Testis (tissue), 3 donors: ENCODE measurements around the gene SGSM1. TPM values are rescaled to one million over a fixed set of nuclear protein-coding genes. Genes with fewer than 3 reads are reported as not detected.

Source experiments
- DNase-seq: peaks from one replicate; pipeline ENCODE4 v3.0.0-alpha.2; 2019
- H3K27ac ChIP-seq, 2 donors: fragments of 200-600 bp; sonication (generic); one replicate each; pipeline ENCODE4 v1.5.1; 2019
- H3K27me3 ChIP-seq: fragments of 200-600 bp; sonication (generic); one replicate; pipeline ENCODE4 v1.5.1; 2019
- H3K36me3 ChIP-seq: fragments of 200-600 bp; sonication (generic); one replicate; pipeline ENCODE4 v1.5.1; 2017; ENCODE audit warnings: low read depth; ENCODE audit errors: missing control alignments
- H3K4me1 ChIP-seq: fragments of 200-600 bp; sonication (generic); one replicate; pipeline ENCODE4 v1.5.1; 2019
- H3K4me3 ChIP-seq, 2 donors: fragments of 200-600 bp; sonication (generic); one replicate each; pipeline ENCODE4 v1.5.1; 2017 to 2019
- H3K9me3 ChIP-seq: fragments of 200-600 bp; sonication (generic); one replicate; pipeline ENCODE4 v1.5.1; 2017
- POLR2A ChIP-seq: fragments of 450-650 bp; IDR thresholded peaks from one replicate; pipeline ENCODE4 v1.6.1; 2017; ENCODE audit warnings: antibody characterized with exemption, mild to moderate bottlenecking, moderate library complexity
- WGBS, 2 donors: methylation state at CpG; one replicate each; pipeline ENCODE4 v1.1.5; 2018; 5-methylcytosine and 5-hydroxymethylcytosine counted together
- intact Hi-C: fragments of 100-400 bp; cut with DNase I; formaldehyde crosslinking; loops from one replicate; pipeline ENCODE4 v1.15.1; 2023; ENCODE audit warnings: low total_unique reads
- polyA plus RNA-seq: library from polyadenylated mRNA; stranded (reverse); fragments of 350-450 nt; fragmentation: Illumina TruSeq; extraction: RNeasy Lipid Tissue Mini Kit (QIAGEN cat#74804); gene quantifications from one replicate; pipeline ENCODE4 v1.2.3, GENCODE V29; 2014; ENCODE audit warnings: low read depth, low replicate concordance; ENCODE audit not compliant: insufficient read depth
- total RNA-seq, 2 donors: library from RNA; depleted of rRNA; stranded (reverse); fragments of >200 nt; gene quantifications; one replicate each; pipeline ENCODE4 v1.2.3, GENCODE V29; 2016
- TF ChIP-seq, protein P1 (sequence below), 3 experiments: fragments of 450-650 bp in 2 of 3; fragments of 200-600 bp in 1 of 3; sonication (generic) in 1 of 3; IDR thresholded peaks; one replicate each; pipeline ENCODE4 v1.5.1; 2016 to 2019; ENCODE audit warnings: antibody characterized with exemption in 3 of 3, mild to moderate bottlenecking in 2 of 3, moderate library complexity in 1 of 3

SGSM1 gene
- total and polyA plus RNA-seq, 3 donors from 2014 or later, result 5.1 to 8.4 (median 7.9) TPM

GRCh38 chr22:24845041-24845898, 39.3 kb downstream of the SGSM1 start:
- intact Hi-C loops, result no loop called here
- WGBS, 2 donors, result 57 to 66% methylated on average over 13 of the region's 13 CpGs
- Histone ChIP-seq H3K27ac (no peak overlapping the region), H3K36me3 (no peaks in the 10 kb centered on the region), H3K27me3 (no peaks in the 10 kb centered on the region), H3K4me3 (no peak overlapping the region), H3K9me3 (no peaks in the 10 kb centered on the region), H3K4me1 (no peaks in the 10 kb centered on the region)
- TF ChIP-seq, protein P1, sequence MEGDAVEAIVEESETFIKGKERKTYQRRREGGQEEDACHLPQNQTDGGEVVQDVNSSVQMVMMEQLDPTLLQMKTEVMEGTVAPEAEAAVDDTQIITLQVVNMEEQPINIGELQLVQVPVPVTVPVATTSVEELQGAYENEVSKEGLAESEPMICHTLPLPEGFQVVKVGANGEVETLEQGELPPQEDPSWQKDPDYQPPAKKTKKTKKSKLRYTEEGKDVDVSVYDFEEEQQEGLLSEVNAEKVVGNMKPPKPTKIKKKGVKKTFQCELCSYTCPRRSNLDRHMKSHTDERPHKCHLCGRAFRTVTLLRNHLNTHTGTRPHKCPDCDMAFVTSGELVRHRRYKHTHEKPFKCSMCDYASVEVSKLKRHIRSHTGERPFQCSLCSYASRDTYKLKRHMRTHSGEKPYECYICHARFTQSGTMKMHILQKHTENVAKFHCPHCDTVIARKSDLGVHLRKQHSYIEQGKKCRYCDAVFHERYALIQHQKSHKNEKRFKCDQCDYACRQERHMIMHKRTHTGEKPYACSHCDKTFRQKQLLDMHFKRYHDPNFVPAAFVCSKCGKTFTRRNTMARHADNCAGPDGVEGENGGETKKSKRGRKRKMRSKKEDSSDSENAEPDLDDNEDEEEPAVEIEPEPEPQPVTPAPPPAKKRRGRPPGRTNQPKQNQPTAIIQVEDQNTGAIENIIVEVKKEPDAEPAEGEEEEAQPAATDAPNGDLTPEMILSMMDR (IDR thresholded peaks at IDR 0.05), result no peak
- no peak for TF ChIP-seq POLR2A
- peak; percentile 43 for DNase-seq

DNA sequence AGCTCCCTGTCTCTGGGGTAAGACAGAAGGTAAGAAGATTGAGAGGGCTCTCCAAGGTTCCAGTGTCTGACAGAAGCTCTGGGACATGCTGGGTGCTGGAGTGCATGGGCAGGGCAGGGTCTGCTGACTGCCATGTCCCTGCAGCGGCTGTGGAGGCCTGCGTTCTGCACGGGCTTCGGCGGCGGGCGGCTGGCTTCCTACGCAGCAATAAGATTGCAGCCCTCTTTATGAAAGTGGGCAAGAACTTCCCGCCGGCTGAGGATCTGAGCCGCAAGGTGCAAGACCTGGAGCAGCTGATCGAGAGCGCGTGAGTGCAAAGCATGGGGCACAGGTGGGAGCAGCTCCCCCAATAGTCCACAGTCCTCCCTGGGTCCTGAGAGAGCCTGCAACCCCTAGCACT, 41.5 kb downstream of the SGSM1 start:
- no peaks in the 10 kb centered on the region for H3K9me3 ChIP-seq
- no peaks in the 10 kb centered on the region for H3K36me3 ChIP-seq
- no peak overlapping the region for H3K27ac ChIP-seq
- 97 to 100% methylated on average over 4 to 9 of the region's 14 CpGs for WGBS, 2 donors
- no peaks in the 10 kb centered on the region for H3K4me1 ChIP-seq
- TF ChIP-seq POLR2A, result no peak
- TF ChIP-seq, protein P1 (IDR thresholded peaks at IDR 0.05), result no peak
- DNase-seq, result no peak
- H3K27me3 ChIP-seq, result no peaks in the 10 kb centered on the region
- intact Hi-C loops, result no loop called here
- no peak overlapping the region for H3K4me3 ChIP-seq

- intact Hi-C loops, result no loop called here
- TF ChIP-seq, protein P1 (IDR thresholded peaks at IDR 0.05), result no peak
- TF ChIP-seq POLR2A, result no peak
These were observed 42.7 kb downstream of the SGSM1 start for GRCh38 chr22:24848559-24849168.

GRCh38 chr22:24855794-24856193, 49.8 kb downstream of the SGSM1 start:
- no peak overlapping the region for H3K27ac ChIP-seq
- TF ChIP-seq, protein P1 (IDR thresholded peaks at IDR 0.05), result no peak
- TF ChIP-seq POLR2A, result no peak
- no peaks in the 10 kb centered on the region for H3K9me3 ChIP-seq
- DNase-seq, result no peak
- WGBS, 2 donors, result 85 to 99% methylated on average over 3 of the region's 3 CpGs
- H3K4me1 ChIP-seq, result no peaks in the 10 kb centered on the region
- H3K4me3 ChIP-seq, result no peak overlapping the region
- intact Hi-C loops, result no loop called here
- H3K36me3 ChIP-seq, result no peaks in the 10 kb centered on the region
- H3K27me3 ChIP-seq, result no peaks in the 10 kb centered on the region

More at GRCh38 chr22:24848559-24849168, 42.7 kb downstream of the SGSM1 start:
- H3K4me1 ChIP-seq, result no peaks in the 10 kb centered on the region
- no peaks in the 10 kb centered on the region for H3K9me3 ChIP-seq
- WGBS, 2 donors, result 87 to 94% methylated on average over 4 of the region's 4 CpGs
- no peak overlapping the region for H3K27ac ChIP-seq
- H3K36me3 ChIP-seq, result no peaks in the 10 kb centered on the region
- DNase-seq, result no peak
- no peaks in the 10 kb centered on the region for H3K27me3 ChIP-seq
- H3K4me3 ChIP-seq, result no peak overlapping the region
